ENCODE results near the gene UNC79.
A peak's percentile ranks its signal among the peaks of the same experiment; 100 is the strongest.
"Not testable (repeated sequence)": the region's sequence is repeated elsewhere in the genome, so short reads cannot be mapped to it uniquely, and the experiment has no call there.

UNC79 gene

GRCh38 chr14:93496856-93497741, 66.4 kb downstream of the UNC79 start:
- no peak for DNase-seq

DNA sequence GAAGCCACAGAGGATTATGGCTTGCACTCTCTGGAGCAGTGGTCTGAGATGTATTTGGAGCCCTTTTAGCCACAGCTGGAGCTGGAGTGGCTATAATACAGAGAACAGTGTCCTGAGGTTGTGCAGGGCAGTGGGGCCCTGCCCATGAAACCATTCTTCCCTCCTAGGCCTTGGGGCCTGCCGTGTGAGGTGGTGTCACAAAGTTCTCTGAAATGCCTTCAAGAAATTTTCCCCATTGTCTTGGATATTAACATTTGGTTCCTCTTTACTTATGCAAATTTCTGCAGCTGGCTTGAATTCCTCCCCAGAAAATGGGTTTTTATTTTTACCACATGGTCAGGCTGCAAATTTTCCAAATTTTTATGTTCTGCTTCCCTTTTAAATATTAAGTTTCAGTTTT, 79.3 kb downstream of the UNC79 start:
- DNase-seq, result no peak

DNA sequence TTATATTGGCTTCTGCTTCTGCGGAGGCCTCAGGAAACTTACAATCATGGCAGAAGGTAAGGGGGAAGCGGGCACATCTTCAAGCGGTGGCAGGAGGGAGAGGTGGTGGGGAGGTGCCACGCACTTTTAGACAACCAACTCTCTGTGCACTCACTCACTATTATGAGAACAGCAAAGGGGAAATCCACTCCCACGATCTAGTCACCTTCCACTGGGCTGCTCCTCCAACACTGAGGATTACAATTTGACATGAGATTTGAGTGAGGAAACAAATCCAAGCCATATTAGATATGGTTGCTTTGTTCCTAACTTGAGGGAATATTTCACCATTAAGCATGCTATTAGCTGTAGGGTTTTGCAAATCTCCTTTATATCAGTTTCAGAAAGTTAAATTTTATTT, 80.3 kb downstream of the UNC79 start:
- DNase-seq, result no peak

DNA sequence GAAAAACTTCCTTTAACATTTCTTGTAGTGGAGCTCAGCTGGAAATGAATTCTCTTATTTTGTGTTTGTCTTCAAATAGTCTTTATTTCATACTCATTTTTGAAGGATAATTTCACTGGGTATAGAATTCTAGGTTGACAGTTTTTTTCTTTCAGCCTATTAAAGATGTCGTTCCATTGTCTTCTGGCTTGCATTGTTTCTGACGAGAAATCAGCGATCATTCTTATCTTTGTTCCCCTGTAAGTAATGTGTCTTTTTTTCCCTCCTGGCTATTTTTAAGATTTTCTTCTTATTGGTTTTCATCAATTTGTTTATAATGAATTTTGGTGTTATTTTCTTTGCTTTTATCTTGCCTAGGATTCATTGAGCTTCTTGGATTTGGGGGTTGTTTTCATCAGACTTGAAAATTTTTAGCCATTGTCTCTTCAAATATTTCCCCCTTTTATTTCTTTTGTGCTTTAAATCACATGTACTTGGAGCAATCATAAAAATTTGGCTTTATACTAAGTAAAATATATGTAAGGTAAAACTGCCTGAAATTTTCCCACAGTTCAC, 89.4 kb downstream of the UNC79 start:
- no peak for DNase-seq

GRCh38 chr14:93522221-93522620, 91.5 kb downstream of the UNC79 start:
- no peak for DNase-seq

DNA sequence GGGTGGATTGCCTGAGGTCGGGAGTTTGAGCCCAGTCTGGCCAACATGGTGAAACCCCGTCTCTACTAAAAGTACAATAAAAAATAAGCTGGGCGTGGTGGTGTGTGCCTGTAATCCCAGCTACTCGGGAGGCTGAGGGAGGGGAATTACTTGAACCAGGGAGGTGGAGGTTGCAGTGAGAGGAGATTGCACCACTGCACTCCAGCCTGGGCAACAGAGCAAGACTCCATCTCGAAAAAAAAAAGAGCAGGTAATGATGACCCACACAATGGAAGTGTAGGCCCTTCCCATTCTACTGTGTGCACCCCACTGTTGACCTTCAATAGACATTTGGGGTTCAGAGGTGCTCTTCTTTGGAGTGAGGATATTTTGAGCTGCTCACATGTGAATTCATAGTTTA, 94.5 kb downstream of the UNC79 start:
- DNase-seq, result not testable (repeated sequence)

DNA sequence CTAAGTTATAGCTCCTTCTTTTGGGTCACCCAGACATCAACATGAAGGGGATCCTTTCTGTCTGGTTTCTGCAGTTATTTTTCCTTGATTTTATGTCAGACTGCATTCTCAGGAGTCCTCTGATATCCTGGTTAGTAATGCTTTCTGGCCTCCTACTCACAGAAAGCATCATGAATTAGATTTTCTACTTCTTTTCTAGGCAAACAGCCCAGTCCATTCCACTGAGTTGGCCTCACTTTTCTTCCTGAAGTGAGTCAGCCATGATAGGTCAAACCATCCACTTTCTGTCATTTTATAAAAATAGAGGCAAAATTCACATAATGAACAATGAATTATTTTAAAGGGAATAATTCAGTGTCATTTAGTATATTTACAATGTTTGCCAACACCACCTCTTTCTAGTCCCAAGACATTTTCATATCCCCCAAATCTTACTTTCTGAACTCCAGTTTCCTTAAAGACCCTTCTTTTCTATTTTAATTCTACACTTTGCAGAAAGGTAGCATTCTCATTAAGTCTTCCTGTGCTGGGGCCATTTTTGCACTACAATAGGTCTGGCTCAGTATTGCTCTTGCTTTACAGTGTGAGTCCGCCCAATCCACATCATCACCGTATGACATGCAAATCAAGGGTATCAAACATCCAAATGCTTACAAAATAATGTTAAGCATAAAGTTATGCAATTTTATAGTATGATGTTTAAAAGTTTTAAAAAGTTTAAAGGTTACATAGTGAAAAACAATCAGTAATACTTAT, 95.1 kb downstream of the UNC79 start:
- no peak for DNase-seq

- DNase-seq, result peak; percentile 78
These were observed 96.5 kb downstream of the UNC79 start for GRCh38 chr14:93527203-93527607.

DNA sequence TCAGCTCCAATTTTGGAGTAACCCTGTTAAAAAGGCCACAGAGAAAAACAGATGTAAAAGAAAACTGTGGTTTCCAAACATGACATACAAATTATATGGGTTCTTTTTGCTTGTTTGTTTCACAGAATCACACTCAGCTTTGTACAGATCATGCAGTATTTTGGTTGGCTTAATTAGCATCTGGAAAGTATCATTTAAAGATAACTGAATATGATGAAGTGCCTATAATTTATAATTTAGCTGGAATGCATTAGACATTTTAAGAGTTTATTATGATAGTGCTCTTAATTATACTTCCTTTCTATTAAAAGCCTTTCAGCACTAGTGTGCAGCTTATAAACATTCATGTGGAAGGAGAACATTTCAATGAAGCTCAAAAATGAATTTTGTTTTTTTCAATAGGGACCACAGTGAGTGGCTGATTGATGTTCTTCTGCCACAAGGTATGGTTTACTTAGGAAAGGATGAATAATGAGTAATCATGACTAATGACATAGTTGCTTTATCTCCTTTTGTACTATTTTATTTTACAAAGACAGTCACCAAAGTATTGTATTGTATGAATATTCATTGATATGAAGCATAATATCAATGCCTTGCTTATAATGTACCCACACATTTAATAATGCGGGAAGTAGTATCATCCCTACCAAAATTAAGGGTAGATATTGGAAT, 98.3 kb downstream of the UNC79 start:
- DNase-seq, result no peak

DNA sequence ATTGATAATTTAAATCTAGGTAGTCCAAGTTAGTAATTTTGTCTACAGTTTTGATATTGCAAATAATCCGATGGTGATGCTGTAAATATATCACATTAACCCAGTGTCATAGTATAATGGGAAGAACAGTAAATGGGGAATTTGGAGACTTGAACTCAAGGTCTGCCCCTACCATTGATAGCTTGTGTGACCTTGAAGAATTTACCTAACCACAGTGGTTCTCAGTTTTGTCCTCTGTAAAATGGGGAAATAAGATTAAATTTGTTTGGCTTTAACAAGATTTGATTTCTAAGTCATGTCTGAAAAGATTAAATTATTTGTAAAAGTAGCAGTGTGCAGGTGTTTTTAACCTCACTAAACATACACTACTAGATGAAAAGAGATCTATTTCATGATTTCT, 100.9 kb downstream of the UNC79 start:
- DNase-seq, result no peak

- DNase-seq, result peak; percentile 12
These were observed 101.8 kb downstream of the UNC79 start for GRCh38 chr14:93532541-93532940.

- DNase-seq, result no peak
These were observed 102.7 kb downstream of the UNC79 start for GRCh38 chr14:93533437-93533836.

DNA sequence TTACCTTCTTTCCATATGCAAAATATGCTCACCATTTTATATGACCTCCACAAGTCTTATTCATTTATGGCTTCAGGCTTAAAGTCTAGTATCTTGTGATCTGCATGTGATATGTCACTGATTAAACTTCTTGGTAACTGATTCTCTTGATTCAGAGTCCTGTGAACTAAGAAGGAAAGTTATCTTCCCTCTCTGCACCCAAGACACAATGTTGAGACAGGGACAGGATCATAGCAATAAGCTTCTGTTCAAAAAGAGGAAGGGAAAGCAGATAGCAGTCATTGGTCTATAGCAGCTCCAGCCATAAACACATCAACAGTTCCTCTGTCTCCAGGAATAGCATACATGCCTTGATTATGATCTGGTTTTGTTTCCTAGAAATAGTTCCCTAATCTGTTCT, 103.1 kb downstream of the UNC79 start:
- peak; percentile 85 for DNase-seq

- DNase-seq, result no peak
These were observed 104.8 kb downstream of the UNC79 start for GRCh38 chr14:93535537-93535936.

DNA sequence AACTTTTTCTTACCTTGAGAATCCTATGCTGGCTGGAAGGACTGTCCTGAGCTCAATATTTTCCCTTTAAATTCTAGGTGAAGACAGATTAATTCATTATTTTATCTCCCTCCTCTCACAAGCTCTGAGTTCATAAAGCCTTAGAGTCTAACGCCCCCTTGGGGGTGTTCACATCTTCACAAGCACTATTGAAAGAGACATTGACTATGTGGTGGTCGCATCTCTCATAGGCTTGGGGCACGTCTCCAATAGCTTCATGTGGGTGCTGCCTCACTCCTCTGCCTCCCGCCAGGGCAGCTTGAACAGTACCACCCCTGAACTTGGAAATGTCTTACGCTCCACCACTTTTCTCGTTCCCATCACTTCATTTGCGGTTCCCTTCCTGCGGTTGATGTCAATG, 106.2 kb downstream of the UNC79 start:
- no peak for DNase-seq

DNA sequence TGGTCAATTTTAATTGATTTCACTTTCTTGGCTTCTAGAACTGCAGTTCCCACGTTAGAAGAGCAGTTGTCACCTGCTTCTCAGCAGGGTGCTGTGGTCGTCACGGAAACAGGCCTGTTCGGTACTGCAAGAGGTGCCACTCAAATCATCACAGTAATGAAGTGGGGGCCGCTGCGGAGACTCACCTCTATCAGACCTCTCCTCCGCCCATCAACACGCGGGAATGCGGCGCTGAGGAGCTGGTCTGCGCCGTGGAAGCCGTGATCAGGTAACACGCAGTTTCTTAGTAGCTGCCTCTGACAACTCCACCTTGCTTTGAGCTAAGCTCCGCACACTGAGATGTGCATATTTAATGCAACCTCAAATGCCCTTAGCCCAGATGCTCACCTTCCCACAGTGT, 107.2 kb downstream of the UNC79 start:
- no peak for DNase-seq

- no peak for DNase-seq
These were observed 107.7 kb downstream of the UNC79 start for GRCh38 chr14:93538413-93538812.

- DNase-seq, result no peak
These were observed 109.5 kb downstream of the UNC79 start for GRCh38 chr14:93540235-93540634.

GRCh38 chr14:93543766-93544165, 113.0 kb downstream of the UNC79 start:
- no peak for DNase-seq

DNA sequence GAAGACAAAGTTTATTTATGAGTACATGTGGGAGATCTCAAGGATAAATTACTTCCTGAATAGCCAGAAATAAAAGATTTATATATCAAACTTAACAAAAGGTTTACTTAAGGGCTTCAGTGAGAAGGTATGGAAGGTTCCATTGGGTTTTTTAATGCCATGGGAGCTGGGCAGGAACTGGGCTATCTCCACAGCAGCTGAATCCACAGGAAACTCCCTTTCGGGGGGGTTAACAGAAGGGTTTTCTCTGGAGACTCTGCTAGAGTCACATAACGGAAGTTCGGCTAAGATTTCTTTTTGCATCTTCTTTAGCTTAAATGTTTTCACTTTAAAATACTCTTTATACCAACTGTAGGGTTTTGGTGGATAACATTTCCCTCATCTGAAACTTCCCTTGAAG, 113.5 kb downstream of the UNC79 start:
- DNase-seq, result no peak

DNA sequence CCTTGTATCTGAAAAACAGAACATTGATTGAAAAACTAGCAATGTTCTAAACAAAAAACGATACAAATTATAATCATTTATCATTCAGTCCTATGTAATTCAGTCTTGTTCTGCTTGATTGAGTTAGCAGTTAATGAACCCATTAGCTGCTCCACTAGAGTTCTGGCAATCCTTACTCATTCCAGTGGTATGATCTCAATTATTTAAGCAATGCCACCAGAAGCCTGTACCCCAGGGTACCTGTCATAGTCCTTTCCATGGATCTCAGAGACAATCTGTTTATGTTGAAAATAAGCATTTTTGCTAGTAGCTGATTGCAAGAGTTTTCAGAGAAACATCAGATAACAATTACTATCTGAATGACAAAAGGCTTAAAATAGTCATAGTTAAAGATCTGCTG, 115.9 kb downstream of the UNC79 start:
- DNase-seq, result no peak

DNA sequence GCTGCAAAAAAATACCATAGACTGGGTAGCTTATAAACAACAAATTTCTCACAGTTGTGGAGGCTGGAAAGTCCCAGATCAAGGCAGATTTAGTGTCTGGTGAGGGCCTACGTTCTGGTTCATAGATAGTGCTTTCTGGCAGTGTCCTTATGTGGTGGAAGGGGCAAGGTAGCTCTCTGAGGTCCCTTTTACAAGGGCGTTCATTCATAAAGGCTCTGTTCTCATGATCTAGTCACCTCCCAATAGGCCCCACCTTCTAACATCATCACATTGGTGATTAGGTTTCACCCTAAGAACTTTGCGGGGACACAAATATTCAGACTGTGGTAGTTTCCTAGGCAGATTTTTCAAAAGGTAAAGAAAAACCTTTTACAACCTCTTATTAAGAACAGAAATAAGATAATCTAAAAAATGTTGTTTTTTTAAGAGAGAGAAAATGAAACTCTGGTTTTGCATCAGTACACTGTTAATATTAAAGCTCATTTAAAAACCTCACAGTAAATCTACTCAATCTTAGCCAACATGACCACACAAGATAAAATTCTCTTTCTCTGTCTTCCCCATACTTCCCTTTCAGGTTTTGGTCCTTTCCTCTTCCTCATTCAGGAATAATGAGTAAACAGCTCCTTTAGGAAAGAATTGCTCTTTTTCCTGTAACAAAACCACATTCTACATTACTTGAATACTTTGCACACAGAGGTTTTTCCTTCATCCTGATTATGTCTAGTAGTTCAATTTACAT, 117.5 kb downstream of the UNC79 start:
- DNase-seq, result no peak

- no peak for DNase-seq
These were observed 118.9 kb downstream of the UNC79 start for GRCh38 chr14:93549595-93549994.
